Stimulated activated CD4-positive, alpha-beta T cell treated with anti-CD3 and anti-CD28 coated beads, Interleukin-1b, Interleukin-23, amount 100 ng/mL, for 1 hour (primary cell): ENCODE results near the gene RANBP3.

Source experiments
- DNase-seq, 2 donors: peaks; one replicate each; pipeline ENCODE4 v3.0.0-alpha.2; 2020; ENCODE audit warnings: low read depth in 2 of 2

Gene RANBP3

GRCh38 chr19:5904352-5905113, 73.4 kb downstream of the RANBP3 start, which contains the start of gene VMAC:
Gene VMAC (plus strand): TSS chr19:5904872. CDS start chr19:5904891, 19 bp downstream.
- peak; percentile 99 to 100 for DNase-seq

- DNase-seq, result peak; percentile 89 to 95
Observed at GRCh38 chr19:5903624-5904351, 74.2 kb downstream of the RANBP3 start, which contains the start of gene NDUFA11. Gene NDUFA11 (minus strand): TSS chr19:5903790. CDS start chr19:5903708, 82 bp downstream.

GRCh38 chr19:5903056-5903623, 74.8 kb downstream of the RANBP3 start:
- no peak for DNase-seq

- no peak for DNase-seq
Observed at GRCh38 chr19:5900976-5901375, 77.0 kb downstream of the RANBP3 start.

- no peak for DNase-seq
Observed at GRCh38 chr19:5899728-5900526, 78.0 kb downstream of the RANBP3 start.

- no peak for DNase-seq
Observed at GRCh38 chr19:5897189-5897969, 80.6 kb downstream of the RANBP3 start.

GRCh38 chr19:5896365-5897076, 81.4 kb downstream of the RANBP3 start:
- DNase-seq, result no peak

GRCh38 chr19:5895890-5896289, 82.0 kb downstream of the RANBP3 start:
- DNase-seq, result no peak

- no peak for DNase-seq
Observed at GRCh38 chr19:5895409-5895808, 82.5 kb downstream of the RANBP3 start.

- DNase-seq, result no peak
Observed at GRCh38 chr19:5894704-5895349, 83.1 kb downstream of the RANBP3 start.

- no peak for DNase-seq
Observed at GRCh38 chr19:5893907-5894703, 83.8 kb downstream of the RANBP3 start.

- DNase-seq, result no peak
Observed at GRCh38 chr19:5893296-5893903, 84.5 kb downstream of the RANBP3 start.

GRCh38 chr19:5892772-5893275, 85.1 kb downstream of the RANBP3 start:
- no peak for DNase-seq

- no peak for DNase-seq
Observed at GRCh38 chr19:5891938-5892771, 85.8 kb downstream of the RANBP3 start.

GRCh38 chr19:5891572-5891937, 86.4 kb downstream of the RANBP3 start:
- no peak for DNase-seq

GRCh38 chr19:5890099-5890498, 87.8 kb downstream of the RANBP3 start:
- no peak for DNase-seq

- DNase-seq, result no peak
Observed at GRCh38 chr19:5889288-5889971, 88.5 kb downstream of the RANBP3 start.
